Naive thymus-derived CD4-positive, alpha-beta T cell (primary cell): Measurements from ENCODE around the gene LRRN2. TPM values are rescaled to one million over a fixed set of nuclear protein-coding genes. Genes with fewer than 3 reads are reported as not detected.

ENCODE experiments used
- ATAC-seq: fragments of 150-1000 bp; cut with Tn5 transposase; 2 replicates; pipeline ENCODE4 v1.10.0; 2021; ENCODE audit warnings: mild to moderate bottlenecking, moderate library complexity
- CTCF ChIA-PET: fragments of 350-600 bp; sonication (Branson Sonifier 250); formaldehyde crosslinking; loops from one replicate; lab custom pipeline; 2021; ENCODE audit warnings: antibody characterized with exemption; lab: Charles Lee
- POLR2A ChIA-PET: fragments of 350-600 bp; sonication (Branson Sonifier 250); formaldehyde crosslinking; loops from one replicate; lab custom pipeline; 2021; ENCODE audit warnings: antibody characterized with exemption, inconsistent platforms; lab: Charles Lee
- DNase-seq, 9 donors: peaks; one replicate each; pipeline versions ENCODE4 v3.0.0 to v3.0.0-alpha.2; 2020 to 2022; ENCODE audit warnings: mixed read lengths in 1 of 9
- H3K27ac ChIP-seq: one replicate; pipeline ENCODE4 v1.7.0; 2013; ENCODE audit warnings: mild to moderate bottlenecking, low read depth, low read length, moderate library complexity
- H3K27me3 ChIP-seq, 2 donors: one replicate each; pipeline ENCODE4 v1.7.0; 2013; ENCODE audit warnings: low read length in 2 of 2, mild to moderate bottlenecking in 2 of 2, moderate library complexity in 2 of 2; ENCODE audit not compliant: control insufficient read depth in 2 of 2, insufficient read depth in 2 of 2
- H3K36me3 ChIP-seq, 3 experiments: 1 replicate in 2 of 3; 2 replicates in 1 of 3; pipeline ENCODE4 v1.7.0; 2013; ENCODE audit warnings: low read length in 3 of 3, mild to moderate bottlenecking in 3 of 3, moderate library complexity in 1 of 3; ENCODE audit not compliant: insufficient read depth in 3 of 3, control insufficient read depth in 2 of 3
- H3K4me1 ChIP-seq, 2 donors: one replicate each; pipeline ENCODE4 v1.7.0; 2013; ENCODE audit warnings: low read length in 2 of 2, mild to moderate bottlenecking in 2 of 2, moderate library complexity in 1 of 2; ENCODE audit not compliant: control insufficient read depth in 2 of 2, insufficient read depth in 2 of 2
- H3K4me3 ChIP-seq: 2 replicates; pipeline ENCODE4 v1.7.0; 2013; ENCODE audit warnings: mild to moderate bottlenecking, low read length
- H3K9me3 ChIP-seq, 3 experiments: 1 replicate in 2 of 3; 2 replicates in 1 of 3; pipeline ENCODE4 v1.7.0; 2013; ENCODE audit warnings: low read length in 3 of 3; ENCODE audit not compliant: control insufficient read depth in 2 of 3
- H3K27ac Mint-ChIP-seq, 9 donors: one replicate each; pipeline ENCODE4 v1.8.0; 2020 to 2022; ENCODE audit warnings: mixed read lengths in 9 of 9, mild to moderate bottlenecking in 8 of 9, moderate library complexity in 5 of 9, inconsistent platforms in 2 of 9
- H3K27me3 Mint-ChIP-seq, 5 donors: one replicate each; pipeline ENCODE4 v1.8.0; 2021 to 2022; ENCODE audit warnings: mixed read lengths in 5 of 5, mild to moderate bottlenecking in 1 of 5
- H3K36me3 Mint-ChIP-seq, 5 donors: one replicate each; pipeline ENCODE4 v1.8.0; 2020 to 2022; ENCODE audit warnings: mixed read lengths in 5 of 5, mild to moderate bottlenecking in 3 of 5, inconsistent platforms in 1 of 5
- H3K4me1 Mint-ChIP-seq, 7 donors: one replicate each; pipeline ENCODE4 v1.8.0; 2020 to 2022; ENCODE audit warnings: mixed read lengths in 7 of 7, mild to moderate bottlenecking in 3 of 7, inconsistent platforms in 1 of 7
- H3K4me3 Mint-ChIP-seq, 10 donors: one replicate each; pipeline ENCODE4 v1.8.0; 2020 to 2022; ENCODE audit warnings: mild to moderate bottlenecking in 10 of 10, mixed read lengths in 10 of 10, moderate library complexity in 6 of 10, inconsistent platforms in 2 of 10
- H3K9me3 Mint-ChIP-seq, 11 donors: one replicate each; pipeline ENCODE4 v1.8.0; 2020 to 2022; ENCODE audit warnings: mixed read lengths in 11 of 11, mild to moderate bottlenecking in 4 of 11, inconsistent platforms in 1 of 11, moderate library complexity in 1 of 11
- intact Hi-C, 2 donors: fragments of 100-400 bp; cut with micrococcal nuclease; formaldehyde crosslinking; loops; one replicate each; pipeline ENCODE4 v1.15.1; 2023
- polyA plus RNA-seq, 2 donors: library from polyadenylated mRNA; unstranded; fragments of 300-500 nt; fragmentation: Illumina TruSeq; gene quantifications; one replicate each; pipeline ENCODE4 v1.2.3, GENCODE V29; 2021
- total RNA-seq, 6 experiments: library from RNA in 5 of 6; stranded (reverse) in 5 of 6; gene quantifications; 1 replicate in 5 of 6; 2 replicates in 1 of 6; pipeline ENCODE4 v1.2.3 and lab custom pipeline; 2021 to 2026

Gene LRRN2
- total and polyA plus RNA-seq, 7 experiments from 2014 or later, result 1.3 TPM; not detected in 6

DNA sequence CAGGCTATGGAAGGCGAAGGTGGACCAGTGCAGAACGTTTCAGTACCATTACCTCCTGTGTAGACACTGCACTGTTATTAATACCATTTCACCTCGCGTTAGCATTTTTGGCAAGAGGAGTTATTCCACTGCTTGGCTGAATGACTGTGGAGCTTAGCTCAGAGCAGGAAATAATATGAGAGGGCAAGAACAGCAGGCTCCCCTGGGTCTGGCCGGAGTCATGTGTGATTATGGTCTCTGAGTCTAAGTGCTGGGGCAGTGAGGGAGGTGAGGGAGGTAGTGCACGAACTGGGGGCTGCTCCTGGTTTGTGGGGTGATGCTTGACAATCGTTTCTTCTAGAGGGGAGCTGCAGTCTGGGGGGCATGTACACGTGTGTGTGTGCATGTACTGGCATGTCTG, 86.4 kb downstream of the LRRN2 start:
- H3K9me3 ChIP-seq, result no peaks in the 10 kb centered on the region
- no peaks in the 10 kb centered on the region for H3K27me3 Mint-ChIP-seq
- no peak overlapping the region for H3K4me3 ChIP-seq
- no peak overlapping the region for H3K4me3 Mint-ChIP-seq
- H3K4me1 ChIP-seq, result no peaks in the 10 kb centered on the region
- POLR2A ChIA-PET, result no interaction called here
- peaks cover 4 to 44% (median 29%) of the 10 kb centered on the region in 5 donors for H3K36me3 Mint-ChIP-seq
- no peaks in the 10 kb centered on the region for H3K27me3 ChIP-seq
- peaks cover 0 to 4% (median 0%) of the 10 kb centered on the region in 7 donors for H3K4me1 Mint-ChIP-seq
- DNase-seq (no peak), ATAC-seq (no peak)
- peaks cover 0 to 10% (median 0%) of the 10 kb centered on the region in 3 experiments for H3K36me3 ChIP-seq
- peak overlapping the region in 1 of 9 donors; percentile 25 for H3K27ac Mint-ChIP-seq
- H3K27ac ChIP-seq, result no peak overlapping the region
- CTCF ChIA-PET, result no interaction called here
- peaks cover 0 to under 1% (median 0%) of the 10 kb centered on the region in 11 donors for H3K9me3 Mint-ChIP-seq
- intact Hi-C loops, result no loop called here

DNA sequence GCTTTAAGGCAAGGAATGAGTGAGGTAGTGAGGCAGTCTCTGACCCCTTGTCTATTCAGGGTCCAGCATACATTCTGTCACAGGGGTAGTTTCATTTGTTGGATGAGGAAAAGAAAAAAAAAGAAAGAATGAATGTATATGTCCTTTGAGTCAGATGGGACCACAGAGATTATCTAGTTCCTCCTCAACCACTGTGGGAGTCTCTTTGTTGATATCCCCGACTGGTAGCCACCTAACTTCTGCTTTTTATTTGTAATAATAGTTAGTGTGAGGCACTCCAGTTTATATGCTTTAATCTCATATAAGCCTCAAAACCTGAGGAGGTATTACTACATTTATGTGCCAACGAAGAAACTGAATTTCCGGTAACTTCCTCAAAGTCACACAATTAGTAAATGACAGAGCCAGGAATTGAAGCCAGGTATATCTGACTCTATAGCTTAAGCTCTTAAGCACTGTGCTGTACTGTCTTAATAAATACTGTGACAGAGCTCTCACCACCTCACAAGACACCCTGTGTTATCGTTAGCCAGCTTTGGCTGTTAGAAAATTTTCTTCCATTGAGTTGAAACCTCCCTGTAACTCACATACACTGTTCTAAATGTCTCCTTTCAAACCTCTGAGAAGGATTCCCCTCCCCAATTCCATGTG, 87.1 kb downstream of the LRRN2 start:
- H3K27ac Mint-ChIP-seq, result no peak overlapping the region
- ChIA-PET CTCF (no interaction called here), POLR2A (no interaction called here)
- H3K9me3 ChIP-seq, result no peaks in the 10 kb centered on the region
- peaks cover 0 to 4% (median 0%) of the 10 kb centered on the region in 7 donors for H3K4me1 Mint-ChIP-seq
- no peak overlapping the region for H3K4me3 Mint-ChIP-seq
- H3K27me3 Mint-ChIP-seq, result no peaks in the 10 kb centered on the region
- H3K4me1 ChIP-seq, result no peaks in the 10 kb centered on the region
- no peaks in the 10 kb centered on the region for H3K27me3 ChIP-seq
- no peak overlapping the region for H3K4me3 ChIP-seq
- peaks cover 4 to 42% (median 22%) of the 10 kb centered on the region in 5 donors for H3K36me3 Mint-ChIP-seq
- H3K9me3 Mint-ChIP-seq, result no peaks in the 10 kb centered on the region
- ATAC-seq (peak; percentile 59), DNase-seq (no peak)
- intact Hi-C loops, result no loop called here
- H3K27ac ChIP-seq, result no peak overlapping the region
- peaks cover 0 to 10% (median 0%) of the 10 kb centered on the region in 3 experiments for H3K36me3 ChIP-seq

DNA sequence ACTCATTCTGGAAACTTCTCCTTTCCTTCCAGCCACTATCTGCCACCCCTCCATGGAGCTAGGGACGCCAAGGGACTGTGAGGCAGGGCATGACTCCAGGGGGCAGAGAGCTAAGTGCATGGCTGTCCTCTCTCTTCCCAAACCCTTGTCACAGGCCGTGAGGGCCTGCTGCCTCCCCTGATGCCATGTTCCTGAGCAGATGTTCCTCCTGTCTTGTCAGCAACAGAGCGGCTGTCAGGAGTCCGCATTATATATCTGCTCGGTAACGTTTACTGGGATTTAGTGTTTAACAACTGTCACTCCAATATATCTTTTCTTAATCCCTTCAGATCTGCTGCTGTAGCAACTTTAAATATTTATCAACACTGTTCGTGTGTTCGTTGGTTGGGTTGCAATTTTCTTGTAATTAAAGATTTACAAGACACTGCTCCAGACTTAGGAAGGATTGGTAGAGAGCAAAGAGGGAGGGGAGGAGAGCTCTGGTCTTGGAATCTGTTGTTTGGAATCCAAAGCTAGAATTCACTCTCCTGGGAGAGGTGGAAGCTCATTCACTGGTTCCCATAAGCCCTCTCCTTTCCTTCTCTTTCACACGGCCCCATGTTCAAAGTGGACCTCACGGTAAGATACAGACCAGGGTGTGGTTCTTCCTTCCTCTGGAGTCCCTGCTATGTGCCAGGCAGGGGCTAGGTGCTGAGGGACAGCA, 93.1 kb downstream of the LRRN2 start:
- H3K27ac ChIP-seq, result no peak overlapping the region
- no peak overlapping the region for H3K4me3 ChIP-seq
- Mint-ChIP-seq H3K36me3 (peaks cover 8 to 30% (median 19%) of the 10 kb centered on the region in 5 donors), H3K27me3 (peaks cover 0 to 4% (median 0%) of the 10 kb centered on the region in 5 donors), H3K4me3 (no peak overlapping the region), H3K9me3 (peaks cover 0 to 1% (median 0%) of the 10 kb centered on the region in 11 donors), H3K4me1 (peaks cover 0 to 5% (median 0%) of the 10 kb centered on the region in 7 donors), H3K27ac (no peak overlapping the region)
- H3K36me3 ChIP-seq, result peaks cover 0 to 2% (median 0%) of the 10 kb centered on the region in 3 experiments
- H3K4me1 ChIP-seq, result no peaks in the 10 kb centered on the region
- CTCF ChIA-PET, result no interaction called here
- no peak for DNase-seq
- no peaks in the 10 kb centered on the region for H3K9me3 ChIP-seq
- POLR2A ChIA-PET, result no interaction called here
- intact Hi-C loops, result no loop called here
- no peaks in the 10 kb centered on the region for H3K27me3 ChIP-seq
- no peak for ATAC-seq

- Histone ChIP-seq H3K4me1 (no peaks in the 10 kb centered on the region), H3K36me3 (peaks cover 0 to 2% (median 0%) of the 10 kb centered on the region in 3 experiments), H3K4me3 (no peak overlapping the region), H3K27ac (no peak overlapping the region), H3K9me3 (no peaks in the 10 kb centered on the region), H3K27me3 (no peaks in the 10 kb centered on the region)
- intact Hi-C loops, result no loop called here
- ChIA-PET POLR2A (no interaction called here), CTCF (no interaction called here)
- Mint-ChIP-seq H3K27me3 (peaks cover 0 to 4% (median 0%) of the 10 kb centered on the region in 5 donors), H3K27ac (no peak overlapping the region), H3K4me3 (no peak overlapping the region), H3K9me3 (peaks cover 0 to 1% (median 0%) of the 10 kb centered on the region in 11 donors), H3K4me1 (peaks cover 0 to 5% (median 0%) of the 10 kb centered on the region in 7 donors), H3K36me3 (peaks cover 4 to 24% (median 14%) of the 10 kb centered on the region in 5 donors)
- ATAC-seq, result no peak
- no peak for DNase-seq
These were observed 94.0 kb downstream of the LRRN2 start for GRCh38 chr1:204591473-204592090.

GRCh38 chr1:204589409-204590038, 96.0 kb downstream of the LRRN2 start:
- Mint-ChIP-seq H3K9me3 (peaks cover 0 to 1% (median 0%) of the 10 kb centered on the region in 11 donors), H3K27ac (no peak overlapping the region), H3K36me3 (peaks cover 3 to 17% (median 10%) of the 10 kb centered on the region in 5 donors), H3K27me3 (peaks cover 0 to 4% (median 0%) of the 10 kb centered on the region in 5 donors), H3K4me1 (peaks cover 0 to 12% (median 6%) of the 10 kb centered on the region in 7 donors), H3K4me3 (no peak overlapping the region)
- Histone ChIP-seq H3K36me3 (no peaks in the 10 kb centered on the region), H3K27ac (no peak overlapping the region), H3K27me3 (no peaks in the 10 kb centered on the region), H3K9me3 (no peaks in the 10 kb centered on the region), H3K4me1 (no peaks in the 10 kb centered on the region), H3K4me3 (no peak overlapping the region)
- ChIA-PET CTCF (no interaction called here), POLR2A (no interaction called here)
- ATAC-seq, result no peak
- intact Hi-C loops, result no loop called here
- no peak for DNase-seq

DNA sequence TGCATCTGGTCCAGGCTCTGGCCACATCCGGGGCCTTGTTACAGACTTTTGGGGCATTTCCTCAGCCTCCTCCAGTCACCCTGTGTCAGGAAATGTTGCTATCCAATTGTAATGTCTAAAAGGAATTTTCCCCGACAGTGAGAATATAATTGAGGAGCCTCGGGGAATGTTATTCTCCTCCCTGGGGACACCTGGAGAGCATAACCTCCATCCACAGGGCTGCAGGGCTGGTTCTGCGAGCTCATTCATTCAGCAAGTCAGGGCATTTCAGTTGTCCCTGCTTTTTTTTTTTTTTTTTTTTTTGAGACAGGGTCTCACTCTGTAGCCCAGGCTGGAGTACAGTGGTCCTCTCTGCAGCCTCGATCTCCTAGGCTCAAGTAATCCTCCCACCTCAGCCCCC, 96.7 kb downstream of the LRRN2 start:
- Histone ChIP-seq H3K27ac (no peak overlapping the region), H3K27me3 (no peaks in the 10 kb centered on the region), H3K9me3 (no peaks in the 10 kb centered on the region), H3K4me1 (no peaks in the 10 kb centered on the region), H3K4me3 (no peak overlapping the region), H3K36me3 (no peaks in the 10 kb centered on the region)
- Mint-ChIP-seq H3K27ac (no peak overlapping the region), H3K36me3 (peaks cover 3 to 17% (median 10%) of the 10 kb centered on the region in 5 donors), H3K27me3 (peaks cover 0 to 4% (median 0%) of the 10 kb centered on the region in 5 donors), H3K4me1 (peaks cover 0 to 12% (median 9%) of the 10 kb centered on the region in 7 donors), H3K9me3 (peaks cover 0 to 1% (median 0%) of the 10 kb centered on the region in 11 donors), H3K4me3 (no peak overlapping the region)
- ATAC-seq (no peak), DNase-seq (no peak)
- intact Hi-C loops, result no loop called here
- CTCF ChIA-PET, result no interaction called here
- POLR2A ChIA-PET, result interaction anchor here (1.3 kb wide), 1 partner anchor 73 kb away, joined by 3 read pairs; the partner anchor contains the start of gene MDM4
